Stimulated activated naive CD8-positive, alpha-beta T cell treated with anti-CD3 and anti-CD28 coated beads, Interleukin-15, Interleukin-2, amounts not matched to agents 100 U/mL and 50 U/mL, for 24 hours (primary cell): Measurements from ENCODE around the gene IQCH.
A peak's percentile ranks its signal among the peaks of the same experiment; 100 is the strongest.
"Not testable (repeated sequence)": the region's sequence is repeated elsewhere in the genome, so short reads cannot be mapped to it uniquely, and the experiment has no call there.

Source experiments
- ATAC-seq: fragments of 150-1000 bp; cut with Tn5 transposase; one replicate; pipeline ENCODE4 v1.10.0; 2021
- DNase-seq: peaks from one replicate; pipeline ENCODE4 v3.0.0; 2021

The IQCH gene

DNA sequence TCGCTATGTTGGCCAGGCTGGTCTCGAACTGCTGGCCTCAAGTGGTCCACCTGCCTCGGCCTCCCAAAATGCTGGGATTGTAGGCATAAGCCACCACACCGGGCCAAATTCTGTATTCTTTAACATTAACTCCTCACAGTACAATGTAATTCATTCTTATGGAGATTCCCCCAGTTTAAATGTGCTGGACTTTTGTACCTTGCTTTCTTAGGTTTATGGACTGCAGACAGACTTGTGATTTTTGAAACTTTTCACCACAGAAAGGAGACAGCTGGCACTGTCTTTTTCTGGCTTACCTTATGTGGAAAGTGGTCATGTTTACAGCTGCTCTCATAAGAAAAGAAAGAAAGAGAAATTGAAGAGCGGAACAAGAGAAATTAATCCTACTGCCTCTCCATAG is 103.8 kb downstream of the IQCH start:
- DNase-seq: no peak
- no peak for ATAC-seq

DNA sequence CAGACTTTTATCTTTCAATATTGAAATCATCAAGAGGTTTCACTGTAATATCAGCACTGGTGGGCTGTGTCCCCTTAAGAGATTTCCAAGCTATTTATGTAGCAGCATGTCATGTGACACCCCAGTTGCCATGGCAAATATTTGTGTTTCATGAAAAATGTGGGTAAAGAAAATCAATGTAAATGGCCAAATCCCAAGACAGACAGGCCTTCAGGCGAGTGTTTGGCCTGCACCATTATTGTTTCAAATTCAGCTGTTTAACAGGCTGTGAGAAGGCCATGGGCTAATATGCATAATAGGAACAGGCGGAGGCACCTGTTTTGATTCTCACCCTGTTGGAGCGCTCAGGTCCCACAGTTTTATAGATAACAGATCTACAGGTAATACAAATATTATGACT is 104.2 kb downstream of the IQCH start:
- ATAC-seq: no peak

DNA sequence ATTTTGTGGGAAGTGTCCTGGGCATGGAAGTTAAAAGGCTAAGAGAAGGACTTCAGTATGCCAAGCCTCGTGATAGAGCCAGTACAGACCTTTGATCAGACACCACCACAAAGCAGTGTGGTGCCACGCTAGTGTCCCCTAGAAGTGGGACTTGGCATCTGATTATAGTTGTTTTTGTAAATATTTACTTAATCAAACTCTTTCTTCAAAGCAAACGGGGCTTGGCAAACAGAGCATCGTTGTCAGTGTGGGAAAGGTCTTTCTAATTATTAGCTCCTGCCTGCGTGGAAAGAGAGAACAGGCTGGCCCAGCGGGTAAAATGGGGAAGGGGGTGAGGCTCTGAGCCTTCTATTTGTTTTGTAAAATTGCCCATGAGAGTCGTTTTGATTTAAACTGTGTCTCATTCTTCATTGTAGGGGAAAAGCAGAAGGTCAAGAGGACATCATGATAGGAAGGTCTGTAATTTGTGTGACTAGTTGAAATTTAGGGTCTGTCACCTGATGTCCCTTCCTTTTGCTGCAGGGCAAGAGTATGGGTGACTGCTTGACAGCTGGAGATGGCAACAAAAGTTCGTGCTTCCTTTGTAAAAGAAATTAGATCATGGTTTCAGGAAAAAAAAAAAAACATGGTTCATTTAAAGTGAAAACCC is 105.0 kb downstream of the IQCH start:
- ATAC-seq (no peak), DNase-seq (no peak)

More for the DNA sequence above, 104.2 kb downstream of the IQCH start:
- DNase-seq: no peak

DNA sequence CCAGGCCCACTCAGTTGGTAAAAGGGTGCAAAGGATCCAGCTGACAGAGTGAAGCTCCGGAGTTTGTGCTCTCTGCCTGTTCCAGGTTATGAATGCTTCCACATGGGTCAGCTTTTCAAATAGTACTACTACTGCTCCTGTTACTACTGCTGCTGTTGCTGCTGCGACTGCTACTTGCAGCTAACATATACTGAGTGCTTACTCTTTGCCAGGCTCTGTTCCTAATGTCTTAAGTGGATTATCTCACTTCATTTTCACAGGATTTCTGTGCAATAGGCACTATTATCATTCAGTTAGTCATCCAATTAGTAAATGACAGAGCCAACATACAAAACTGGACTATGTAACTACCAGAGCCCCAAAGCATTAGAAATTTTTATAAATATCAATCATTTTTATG is 106.5 kb downstream of the IQCH start:
- ATAC-seq (no peak), DNase-seq (no peak)

DNA sequence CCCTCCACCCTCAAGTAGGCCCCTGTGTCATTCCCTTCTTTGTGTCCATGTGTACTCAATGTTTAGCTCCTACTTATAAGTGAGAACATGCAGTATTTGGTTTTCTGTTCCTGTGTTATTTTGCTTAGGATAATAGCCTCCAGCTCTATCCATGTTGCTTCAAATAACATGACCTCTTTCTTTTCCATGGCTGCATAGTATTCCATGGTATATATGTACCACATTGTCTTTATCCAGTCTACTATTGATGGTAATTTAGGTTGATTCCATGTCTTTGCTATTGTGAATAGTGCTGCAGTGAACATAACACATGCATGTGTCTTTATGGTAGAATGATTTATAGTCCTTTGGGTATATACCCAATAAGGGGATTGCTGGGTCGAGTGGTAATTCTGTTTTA is 109.1 kb downstream of the IQCH start:
- DNase-seq, ATAC-seq: not testable (repeated sequence)

DNA sequence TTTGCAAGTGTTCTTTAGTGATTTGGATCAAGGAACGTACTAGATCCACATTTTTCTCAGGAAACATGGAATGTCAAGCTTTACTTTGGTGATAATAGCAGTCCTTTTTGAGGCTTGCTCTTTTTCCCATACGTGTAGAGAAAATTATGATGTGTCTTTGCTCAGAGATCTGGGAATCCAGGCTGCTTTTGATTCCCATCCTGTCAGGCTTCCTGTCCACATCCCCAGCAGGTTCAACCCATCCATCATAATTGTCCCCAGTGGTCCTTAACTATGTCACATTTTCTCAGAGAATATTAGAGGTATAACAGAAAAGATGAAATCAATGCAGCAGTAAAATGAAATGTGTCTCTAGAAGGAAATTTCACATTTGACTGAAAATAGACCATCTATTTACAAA is 111.4 kb downstream of the IQCH start:
- ATAC-seq (no peak), DNase-seq (no peak)

DNA sequence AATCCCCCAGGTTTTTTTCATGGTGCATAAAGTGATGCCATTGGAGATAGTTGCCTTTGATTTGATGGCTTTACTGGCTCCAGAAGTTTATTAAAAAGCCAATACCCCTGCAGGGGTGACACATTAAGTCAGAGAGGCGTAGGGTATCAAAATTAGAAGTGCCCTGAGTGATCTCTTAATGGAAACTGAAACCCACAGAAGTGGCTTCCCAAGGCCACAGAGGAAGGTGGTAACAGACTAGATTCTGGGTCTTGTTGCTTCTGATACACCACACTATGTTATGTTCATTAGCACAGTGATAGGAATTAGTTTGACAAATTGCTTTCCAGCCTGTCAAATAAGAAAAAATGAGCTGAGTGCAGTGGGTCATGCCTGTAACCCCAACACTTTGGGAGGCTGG is 112.3 kb downstream of the IQCH start:
- DNase-seq (no peak), ATAC-seq (no peak)

DNA sequence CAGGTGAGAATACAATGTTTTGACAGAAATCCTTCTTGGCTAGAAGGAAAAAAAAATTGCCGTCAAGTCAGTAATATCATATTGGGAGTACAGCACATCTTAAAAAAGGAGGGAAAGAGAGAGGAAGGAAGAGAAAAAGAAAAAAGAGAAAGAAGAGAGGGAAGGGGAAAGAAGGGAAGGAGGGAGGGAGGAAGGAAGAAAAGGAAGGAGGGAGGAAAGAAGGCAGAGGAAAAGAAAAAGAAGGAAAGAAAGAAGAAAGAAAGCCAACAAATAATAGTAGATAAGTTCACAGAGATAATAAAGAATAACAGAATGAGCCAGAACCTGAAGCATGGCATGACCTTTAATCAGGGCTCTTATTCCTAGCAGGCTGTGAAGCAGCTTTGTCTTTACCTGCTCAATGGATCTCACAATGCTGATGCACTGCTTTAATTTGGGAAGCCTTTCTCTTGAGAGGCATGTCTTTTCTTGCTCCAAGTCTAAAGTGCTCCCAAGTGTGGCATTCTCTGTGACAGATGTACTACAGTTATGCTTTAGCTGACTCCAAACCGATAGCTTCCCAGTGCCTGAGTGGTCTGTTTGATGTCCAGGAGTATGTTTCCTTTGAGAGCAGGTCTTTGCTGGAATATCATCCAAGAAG is 114.9 kb downstream of the IQCH start:
- DNase-seq (no peak), ATAC-seq (no peak)

DNA sequence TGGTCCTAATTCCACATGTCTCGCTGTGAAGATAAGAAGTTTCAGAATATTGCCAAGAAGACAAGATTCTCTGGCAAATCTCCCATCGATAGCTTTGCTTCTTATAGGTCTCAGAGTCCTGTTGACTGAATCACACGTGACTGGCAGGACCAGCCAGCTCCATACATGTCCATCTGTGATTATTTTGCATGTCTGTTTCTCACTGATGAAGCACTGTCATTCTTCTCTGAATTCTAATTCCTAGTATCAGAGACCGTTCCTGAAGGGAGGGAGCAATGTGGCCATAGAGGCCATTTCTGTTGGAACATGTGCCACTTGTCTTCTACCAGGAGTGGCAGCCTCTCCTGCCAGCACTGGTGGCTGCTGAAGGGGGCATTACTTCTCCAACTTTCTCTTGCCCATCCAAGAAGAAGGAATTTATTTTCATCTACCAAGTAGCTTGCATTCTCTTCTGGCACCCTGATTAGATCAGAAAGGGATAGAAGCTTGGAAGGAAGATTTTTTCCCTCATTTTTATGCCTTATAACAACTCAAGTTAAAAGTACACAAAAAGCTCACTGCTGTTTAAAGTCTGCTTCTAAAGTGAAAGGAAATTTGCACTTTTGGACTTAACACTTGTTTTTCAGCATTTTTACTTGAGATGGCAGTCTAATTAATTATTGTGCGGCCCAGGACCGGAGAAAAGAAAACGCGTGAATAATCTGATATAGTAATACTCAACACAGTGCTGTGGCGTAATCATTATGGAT is 115.8 kb downstream of the IQCH start:
- no peak for DNase-seq
- no peak for ATAC-seq

DNA sequence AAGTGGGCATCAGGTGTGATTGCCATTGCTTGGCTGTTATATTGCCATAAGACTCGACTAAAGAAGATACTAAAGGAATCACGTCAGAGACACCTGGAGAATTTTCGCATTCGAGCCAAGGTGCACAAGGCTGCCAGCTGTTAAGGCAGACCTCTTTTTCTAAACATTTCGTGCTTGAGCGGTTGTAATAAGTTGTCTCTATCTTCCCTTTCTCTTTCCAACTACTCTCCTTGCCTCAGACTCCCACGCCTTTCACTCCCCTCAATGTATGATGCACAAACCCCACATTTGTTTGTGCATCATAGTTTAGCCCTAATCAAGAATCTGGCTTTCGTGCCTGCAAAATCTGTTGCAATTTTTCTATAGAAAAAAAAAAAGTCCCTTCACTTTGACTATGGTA is 118.0 kb downstream of the IQCH start:
- DNase-seq (no peak), ATAC-seq (no peak)

DNA sequence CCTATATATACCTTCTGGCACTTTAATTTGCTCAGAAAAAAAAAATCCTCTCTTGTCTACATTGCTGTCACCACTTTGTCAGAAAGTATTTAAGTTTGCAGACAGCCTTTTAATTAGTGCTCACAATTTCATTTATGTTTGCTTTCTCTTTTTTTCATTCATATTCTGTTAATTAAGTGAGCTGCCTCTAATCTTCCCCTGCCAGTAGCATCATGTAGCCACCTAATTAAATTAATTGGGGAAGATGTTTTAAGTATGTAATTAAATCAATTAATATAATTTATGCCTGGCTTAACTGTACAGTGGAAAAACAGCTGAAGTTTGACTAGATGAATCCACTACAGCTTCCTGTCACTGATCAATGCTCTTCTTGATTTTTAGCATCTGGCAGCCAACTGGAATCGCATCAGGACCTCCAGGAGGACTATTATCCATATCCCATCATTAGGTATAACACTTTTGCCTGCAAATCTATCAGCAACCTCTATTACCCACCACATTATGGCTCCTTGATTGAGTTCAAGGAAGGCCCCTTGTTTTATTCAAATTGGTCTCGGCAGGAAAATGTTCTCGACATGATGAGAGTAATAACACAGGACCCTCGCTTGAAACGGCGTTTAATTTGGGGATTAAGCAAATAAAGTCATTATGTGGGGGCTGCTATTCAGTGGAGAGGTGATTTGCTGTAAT is 118.5 kb downstream of the IQCH start:
- DNase-seq: no peak
- no peak for ATAC-seq

DNA sequence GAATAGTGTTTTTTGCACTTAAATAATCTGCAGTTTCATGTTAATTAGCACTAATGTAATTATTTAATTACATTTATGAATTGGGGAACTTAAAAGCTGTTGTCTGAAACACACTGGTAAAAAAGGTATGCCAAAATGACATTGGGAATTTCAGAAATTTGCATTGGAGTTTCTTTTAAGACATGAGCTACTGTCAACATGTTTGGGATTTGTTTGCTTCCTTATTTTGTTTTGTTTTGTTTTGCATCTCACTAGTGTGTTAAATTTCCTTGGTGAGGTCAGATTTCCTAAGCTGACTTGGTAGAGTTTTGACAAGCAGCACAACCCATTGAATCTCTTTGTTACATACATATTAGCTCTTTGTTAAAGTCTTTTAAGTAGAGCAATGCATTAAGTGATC is 119.4 kb downstream of the IQCH start:
- ATAC-seq (no peak), DNase-seq (no peak)

DNA sequence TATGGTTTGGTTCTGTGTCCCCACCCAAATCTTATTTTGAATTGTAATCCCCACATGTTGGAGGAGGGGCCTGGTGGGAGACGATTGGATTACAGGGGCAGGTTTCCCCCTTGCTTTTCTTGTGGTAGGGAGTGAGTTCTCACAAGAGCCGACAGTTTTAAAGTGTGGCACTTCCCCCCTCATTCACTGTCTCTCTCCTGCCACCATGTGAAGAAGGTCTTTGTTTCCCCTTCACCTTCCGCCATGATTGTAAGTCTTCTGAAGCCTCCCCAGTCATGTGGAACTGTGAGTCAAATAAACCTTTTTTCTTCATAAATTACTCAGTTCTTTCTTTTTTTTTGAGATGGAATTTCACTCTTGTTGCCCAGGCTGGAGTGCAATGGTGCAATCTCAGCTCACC is 124.9 kb downstream of the IQCH start:
- DNase-seq (no peak), ATAC-seq (no peak)

DNA sequence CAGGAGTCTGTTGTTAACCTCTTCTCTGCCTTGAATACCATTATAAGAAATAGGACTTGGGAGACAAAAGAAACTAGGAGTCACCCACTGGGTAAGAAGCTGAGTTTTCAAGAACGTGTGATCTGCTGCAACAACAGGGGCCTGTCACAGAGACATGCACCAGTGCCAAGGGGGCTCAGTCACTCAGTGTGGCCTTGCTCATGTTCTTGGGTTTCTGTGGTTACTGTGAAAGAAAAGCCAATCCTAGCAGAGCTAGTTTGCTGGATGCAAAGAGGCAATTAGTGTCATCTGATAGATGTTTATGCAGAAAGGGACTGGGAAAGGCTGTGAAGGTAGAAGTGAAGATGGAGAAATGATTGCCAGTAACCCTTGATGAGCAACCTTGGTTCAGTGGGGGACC is 126.3 kb downstream of the IQCH start:
- ATAC-seq: peak; percentile 28
- no peak for DNase-seq

DNA sequence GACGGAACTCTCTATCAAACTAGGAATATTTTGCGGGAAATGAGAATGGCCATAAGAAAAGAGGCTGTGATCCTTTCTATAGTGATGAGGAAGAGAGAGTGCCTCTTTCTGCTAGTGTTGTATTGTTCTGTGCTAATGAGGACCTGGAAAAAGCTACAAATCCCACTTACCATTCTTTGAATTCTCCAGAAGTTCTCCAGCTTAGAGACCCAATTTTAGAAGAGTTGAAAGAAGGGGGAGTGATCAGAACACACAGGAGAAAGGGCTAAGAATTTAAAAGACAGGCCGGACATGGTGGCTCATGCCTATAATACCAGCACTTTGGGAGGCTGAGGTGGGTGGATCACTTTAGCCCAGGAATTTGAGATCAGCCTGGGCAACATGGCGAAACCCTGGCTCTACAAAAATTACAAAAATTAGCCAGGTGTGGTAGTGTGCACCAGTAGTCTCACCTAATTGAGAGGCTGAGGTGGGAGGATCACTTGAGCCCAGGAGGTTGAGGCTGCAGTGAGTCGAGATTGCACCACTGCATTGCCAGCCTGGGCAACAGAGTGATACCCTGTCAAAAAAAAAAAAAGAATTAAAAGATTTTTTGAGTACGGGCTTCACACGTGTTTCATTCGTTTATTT is 126.9 kb downstream of the IQCH start:
- no peak for ATAC-seq
- DNase-seq: no peak

DNA sequence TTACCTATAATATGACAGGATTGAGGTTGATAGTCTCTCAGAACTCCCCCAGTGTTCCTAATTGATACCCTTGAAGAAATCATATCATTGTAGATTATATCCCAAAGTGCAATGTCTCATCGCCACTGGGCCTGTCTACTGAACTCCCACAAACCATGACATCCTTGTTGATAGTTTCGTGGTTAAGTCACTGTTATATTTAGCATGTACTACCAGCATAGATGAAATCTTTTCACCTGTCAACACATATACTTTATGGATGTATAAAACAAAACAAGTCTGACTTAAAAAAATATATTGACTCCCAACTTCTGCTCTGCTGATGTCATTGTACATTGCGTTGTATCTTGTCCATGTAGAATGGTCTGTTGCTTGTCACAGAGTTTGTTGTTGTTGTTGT is 128.1 kb downstream of the IQCH start:
- no peak for DNase-seq
- no peak for ATAC-seq

DNA sequence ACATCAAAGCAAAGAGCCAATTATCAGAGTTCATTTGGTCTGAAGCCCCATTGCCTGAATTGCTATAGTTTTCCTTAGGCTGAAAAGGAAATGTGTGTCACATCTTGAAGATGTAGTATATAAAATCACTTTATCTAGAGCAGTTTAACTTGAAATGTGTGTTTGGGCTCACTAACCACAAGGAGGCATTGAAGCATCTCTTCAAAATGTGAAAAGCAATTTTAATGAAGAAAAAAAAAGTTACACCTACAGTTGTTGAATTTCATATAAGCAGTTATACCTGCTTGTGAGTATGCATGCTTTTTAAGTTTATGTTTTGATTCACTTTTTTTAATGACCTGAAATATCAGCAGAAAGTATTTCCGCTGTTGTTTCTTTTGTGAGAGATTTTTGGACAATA is 129.3 kb downstream of the IQCH start:
- ATAC-seq (no peak), DNase-seq (no peak)

DNA sequence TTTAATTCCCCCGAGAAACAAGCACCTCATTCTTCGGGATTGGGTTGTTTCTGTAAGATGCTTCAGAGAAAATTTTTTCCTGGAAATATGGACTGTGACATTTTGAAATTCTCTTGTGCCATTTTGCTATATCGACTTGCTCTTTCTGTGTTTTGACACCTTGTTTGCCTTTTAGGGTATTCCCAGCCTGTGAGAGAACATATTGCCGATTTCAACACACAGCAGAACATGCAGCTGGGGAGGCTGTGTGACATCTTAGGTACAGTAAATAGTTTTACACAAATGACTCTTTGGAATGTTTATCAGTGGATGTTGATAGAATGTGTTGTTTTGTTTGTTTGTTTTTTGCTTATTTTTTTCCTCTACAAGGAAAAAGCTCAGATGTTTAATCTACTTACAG is 130.2 kb downstream of the IQCH start:
- ATAC-seq: no peak
- no peak for DNase-seq

DNA sequence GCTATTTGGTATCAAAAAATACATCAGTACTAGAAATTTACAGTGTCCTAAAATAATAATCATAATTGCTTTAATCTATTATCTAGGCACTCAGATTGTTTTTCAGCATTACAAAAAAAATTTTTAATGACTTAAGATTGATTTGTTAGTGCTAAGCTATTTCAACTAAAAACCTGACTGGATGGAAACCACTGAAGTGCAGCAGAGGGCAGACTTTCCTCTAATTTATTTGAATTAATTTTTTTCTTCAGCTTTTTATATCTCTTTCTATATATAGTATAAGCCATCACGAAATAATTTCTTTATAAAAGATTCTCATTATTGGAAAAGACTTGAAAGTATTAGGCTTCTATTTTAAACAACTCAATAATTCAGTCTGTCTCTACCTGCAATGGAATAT is 131.4 kb downstream of the IQCH start:
- ATAC-seq: no peak
- DNase-seq: no peak

DNA sequence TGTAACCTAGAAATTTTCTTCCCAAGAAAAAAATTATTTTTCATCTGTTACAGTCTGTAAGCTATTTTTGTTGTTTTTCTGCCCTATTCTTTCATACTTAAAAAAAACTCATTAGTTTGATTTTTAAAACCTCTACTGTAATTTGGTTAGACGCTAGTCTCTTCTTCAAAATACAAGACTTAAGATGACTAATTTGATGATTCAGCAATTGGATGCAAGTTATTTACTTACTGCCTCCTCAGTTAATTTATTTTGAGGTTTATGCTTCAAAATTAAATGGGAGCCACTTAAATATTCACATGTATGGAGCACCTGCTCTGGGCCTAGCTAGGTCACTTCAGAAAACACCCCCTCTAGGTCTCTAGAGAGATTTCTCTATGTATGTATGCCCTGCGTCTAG is 132.4 kb downstream of the IQCH start:
- ATAC-seq: no peak

DNA sequence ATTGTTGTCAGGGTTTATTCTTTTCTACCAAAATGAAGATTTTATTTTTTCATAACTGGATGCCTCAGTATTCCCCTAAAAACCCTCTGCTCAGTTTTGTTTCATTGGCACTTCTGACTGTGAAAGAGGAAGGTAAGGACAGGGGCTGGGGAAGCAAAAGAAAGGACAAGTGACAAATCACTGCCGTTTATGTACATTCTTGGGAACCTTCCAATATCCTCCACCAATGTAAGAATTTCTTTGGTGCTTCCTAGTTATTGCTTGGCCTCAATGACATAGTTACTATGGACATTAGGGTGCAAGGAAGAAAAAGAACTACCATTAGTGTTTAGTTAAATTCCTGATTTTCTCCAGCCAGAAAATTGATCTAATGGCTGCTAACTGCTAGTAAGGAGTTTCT is 135.4 kb downstream of the IQCH start:
- no peak for DNase-seq
- ATAC-seq: no peak

More for the DNA sequence above, 132.4 kb downstream of the IQCH start:
- no peak for DNase-seq

DNA sequence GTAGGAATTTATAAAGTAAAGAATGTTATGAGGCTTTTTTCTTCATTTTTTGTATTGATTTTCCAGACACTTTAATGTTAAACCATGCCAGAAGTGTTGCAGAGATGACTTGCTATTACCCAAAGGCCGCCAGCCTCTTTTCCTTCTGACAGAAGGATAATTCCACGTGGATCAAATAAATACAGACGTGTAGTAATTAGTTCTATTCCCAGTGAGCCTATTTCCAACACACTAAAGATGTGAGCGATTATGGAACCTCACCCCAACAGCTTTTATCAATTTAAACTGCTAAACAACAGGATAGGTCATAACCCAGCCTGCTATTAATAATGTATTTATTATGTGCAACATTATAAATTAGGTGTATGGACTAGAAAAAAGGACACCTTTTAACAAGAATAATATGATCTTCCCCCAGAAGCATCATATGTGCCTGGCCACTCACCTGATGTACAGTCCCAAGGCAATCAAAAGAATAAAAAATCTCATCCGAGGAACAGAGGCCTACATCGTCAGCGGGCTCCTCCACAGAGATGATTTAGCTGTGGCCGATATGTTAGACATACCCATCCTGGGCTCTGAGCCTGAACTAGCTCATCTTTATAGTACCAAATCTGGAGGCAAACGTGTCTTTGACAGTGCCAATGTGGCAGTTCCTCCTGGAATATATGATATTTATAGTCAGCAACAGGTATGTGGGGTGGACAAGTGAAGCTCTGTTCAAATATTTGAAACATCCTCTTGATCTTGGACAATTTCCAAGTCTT is 140.5 kb downstream of the IQCH start:
- no peak for DNase-seq
- no peak for ATAC-seq
